GM10248 (cell line): ENCODE data around the gene TRAF3.

Source experiments
- CTCF ChIA-PET: fragments of 300-600 bp; sonication (Branson Sonifier 250); formaldehyde crosslinking; extraction: SDS; loops from one replicate; lab custom pipeline; 2021; ENCODE audit warnings: antibody characterized with exemption; lab: Yijun Ruan, JAX
- POLR2A ChIA-PET: fragments of 350-650 bp; sonication (Branson Sonifier 250); formaldehyde crosslinking; extraction: SDS; loops from one replicate; lab custom pipeline; 2020; ENCODE audit warnings: antibody characterized with exemption; lab: Yijun Ruan, JAX
- DNase-seq: peaks from one replicate; pipeline ENCODE4 v3.0.0; 2012; ENCODE audit errors: extremely low spot score
- CTCF ChIP-seq: IDR thresholded peaks from 2 replicates; pipeline ENCODE4 v1.5.1; 2012; ENCODE audit warnings: mild to moderate bottlenecking, low read depth; ENCODE audit errors: extremely low read depth, missing control alignments, control extremely low read depth

The TRAF3 gene

DNA sequence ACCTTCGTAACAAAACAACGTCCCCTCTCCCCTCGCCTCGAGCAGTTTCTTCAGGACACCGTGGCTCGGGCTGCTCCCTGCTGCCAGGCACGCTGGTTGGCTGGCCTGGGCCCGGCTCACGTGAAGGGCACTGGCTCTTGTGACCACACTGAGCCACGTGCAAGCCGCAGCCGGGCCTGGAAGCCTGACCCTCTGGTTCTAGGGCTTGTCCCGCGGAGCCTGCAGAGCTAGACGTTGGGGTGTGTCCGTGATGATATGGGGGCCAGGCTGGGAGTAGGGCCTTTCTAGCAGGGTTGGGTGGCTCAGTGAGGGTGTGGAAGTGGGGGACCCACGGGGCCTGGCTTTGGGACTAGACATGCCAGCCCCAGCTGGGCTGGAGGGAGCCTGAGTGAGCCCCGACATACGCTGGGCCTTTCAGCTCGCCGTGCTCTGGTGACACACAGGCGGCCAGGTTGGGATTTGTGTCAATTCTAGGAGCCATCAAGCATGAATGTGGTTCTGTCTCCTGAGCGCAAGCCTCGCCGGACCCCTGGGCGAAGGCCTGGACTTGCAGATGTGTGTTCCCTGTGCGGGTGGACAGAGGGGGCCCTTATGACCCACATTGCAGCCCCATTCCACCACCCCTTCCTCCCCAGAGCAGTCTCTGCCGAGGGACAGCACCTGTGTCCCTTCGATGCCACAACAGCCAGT is 131.7 kb downstream of the TRAF3 start:
- no peak for TF ChIP-seq CTCF
- CTCF ChIA-PET, result no interaction called here
- POLR2A ChIA-PET, result no interaction called here
- DNase-seq, result no peak

GRCh38 chr14:102909462-102909861 is 132.2 kb downstream of the TRAF3 start:
- no peak for DNase-seq
- no peak for TF ChIP-seq CTCF
- ChIA-PET POLR2A (no interaction called here), CTCF (no interaction called here)

DNA sequence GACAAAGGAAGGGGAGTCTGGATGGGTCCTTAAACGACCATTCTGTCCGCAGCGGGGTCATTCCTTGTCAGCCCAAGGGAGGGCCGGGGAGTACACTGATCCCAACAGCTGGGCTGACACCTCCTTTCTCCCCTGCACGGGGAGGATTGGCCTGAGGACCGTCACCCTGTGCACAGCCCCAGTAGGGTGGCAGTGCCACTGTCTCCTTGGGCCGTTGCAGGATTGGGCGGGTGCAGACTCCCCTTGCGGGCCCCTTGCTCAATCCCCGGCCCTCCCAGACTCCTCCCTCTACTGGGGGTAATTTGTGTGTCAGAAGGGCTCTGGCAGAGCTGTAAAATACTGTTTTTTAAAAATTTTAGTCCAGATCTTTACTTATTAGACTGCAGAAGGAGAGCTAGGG is 132.7 kb downstream of the TRAF3 start:
- POLR2A ChIA-PET, result no interaction called here
- DNase-seq, result no peak
- TF ChIP-seq CTCF, result no peak
- CTCF ChIA-PET, result interaction anchor here (1.5 kb wide), 1 partner anchor 215 kb away, joined by 4 read pairs; no protein-coding TSS in a partner anchor

DNA sequence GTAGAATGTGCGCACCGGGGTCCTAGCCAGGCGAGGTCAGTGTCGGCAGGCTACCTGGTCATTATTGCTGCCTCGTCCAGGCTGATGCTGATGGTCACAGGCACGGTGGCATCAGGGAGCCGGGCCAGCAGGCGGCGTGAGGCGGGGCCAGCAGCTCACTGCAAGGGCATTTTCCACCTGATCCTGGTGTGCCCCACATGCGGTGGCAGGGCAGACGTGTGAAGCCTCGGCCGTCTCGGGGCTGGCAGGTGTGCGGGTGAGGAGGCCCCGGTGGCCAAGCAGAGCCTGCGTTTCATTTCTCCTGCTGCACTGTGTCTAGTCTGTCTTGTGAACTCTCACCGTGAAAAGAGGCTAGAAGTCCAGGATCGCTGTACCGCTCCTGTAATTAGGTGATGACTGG is 133.2 kb downstream of the TRAF3 start:
- POLR2A ChIA-PET, result no interaction called here
- no peak for DNase-seq
- CTCF ChIA-PET, result interaction anchor here (1.5 kb wide), 1 partner anchor 216 kb away, joined by 4 read pairs; no protein-coding TSS in a partner anchor
- TF ChIP-seq CTCF, result no peak

GRCh38 chr14:102911541-102911951 is 134.3 kb downstream of the TRAF3 start:
- ChIA-PET POLR2A (no interaction called here), CTCF (no interaction called here)
- DNase-seq, result no peak
- TF ChIP-seq CTCF, result no peak

GRCh38 chr14:102911991-102912761 is 134.9 kb downstream of the TRAF3 start:
- ChIA-PET POLR2A (no interaction called here), CTCF (no interaction called here)
- no peak for DNase-seq
- TF ChIP-seq CTCF, result no peak
